C4-2B (cell line): ENCODE results near the gene SMTNL2.
A peak's percentile ranks its signal among the peaks of the same experiment; 100 is the strongest.

Source experiments
- H3K27ac ChIP-seq: fragments of 450-650 bp; 2 replicates; pipeline ENCODE4 v1.5.1; 2017
- ZFX ChIP-seq: fragments of 450-650 bp; IDR thresholded peaks from 2 replicates; pipeline ENCODE4 v1.6.1; 2017
- TF ChIP-seq, protein P1 (sequence below): fragments of 450-650 bp; conservative IDR thresholded peaks from 2 replicates; pipeline ENCODE4 v1.5.1; 2017; ENCODE audit warnings: mild to moderate bottlenecking

Gene SMTNL2

DNA sequence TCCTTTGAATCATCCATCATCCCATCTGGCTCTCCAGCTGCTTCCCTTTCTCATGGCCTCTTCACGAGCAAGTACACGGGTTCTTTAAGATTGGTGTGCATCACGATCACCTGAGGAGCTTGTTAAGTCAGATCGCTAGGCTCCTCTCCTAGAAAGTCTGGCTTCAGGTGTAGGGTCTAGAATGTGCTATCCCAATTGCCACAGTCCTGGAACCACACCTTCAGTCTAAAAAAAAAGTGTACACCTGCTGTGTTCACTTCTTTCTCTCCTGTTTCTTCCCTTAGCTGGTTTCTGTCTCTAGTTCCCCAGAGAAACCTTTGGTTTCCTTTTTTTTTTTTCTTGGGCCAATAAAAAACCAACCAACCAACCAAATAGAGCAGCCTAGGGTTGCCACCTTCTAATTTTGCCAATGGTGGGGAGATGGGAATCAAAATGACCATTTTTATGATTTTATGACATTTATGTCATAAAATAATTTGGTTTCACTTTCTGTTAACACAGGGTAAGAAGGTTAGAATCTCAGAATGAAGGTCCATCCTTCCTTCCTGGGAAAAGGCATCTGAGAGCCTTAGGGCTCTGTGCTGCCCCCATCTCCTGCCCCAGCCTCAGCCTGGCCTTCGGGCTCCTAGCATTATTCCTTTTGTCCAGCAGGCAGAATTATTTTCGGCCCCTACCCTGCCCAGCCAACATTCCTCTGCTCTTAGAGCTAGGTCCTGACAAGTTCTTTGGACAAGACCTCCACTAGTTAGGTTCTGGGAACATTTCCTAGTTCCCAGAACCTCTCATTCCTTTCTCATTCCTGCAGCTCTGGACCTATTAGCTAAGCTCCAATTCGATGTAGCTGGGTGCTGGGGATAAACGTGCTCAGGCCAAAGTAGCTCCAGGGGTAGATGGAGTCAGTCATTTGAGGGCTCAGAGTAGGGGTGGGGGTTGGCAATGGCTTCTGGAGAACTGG, 22.0 kb upstream of the SMTNL2 start:
- no peak for TF ChIP-seq ZFX
- TF ChIP-seq, protein P1, sequence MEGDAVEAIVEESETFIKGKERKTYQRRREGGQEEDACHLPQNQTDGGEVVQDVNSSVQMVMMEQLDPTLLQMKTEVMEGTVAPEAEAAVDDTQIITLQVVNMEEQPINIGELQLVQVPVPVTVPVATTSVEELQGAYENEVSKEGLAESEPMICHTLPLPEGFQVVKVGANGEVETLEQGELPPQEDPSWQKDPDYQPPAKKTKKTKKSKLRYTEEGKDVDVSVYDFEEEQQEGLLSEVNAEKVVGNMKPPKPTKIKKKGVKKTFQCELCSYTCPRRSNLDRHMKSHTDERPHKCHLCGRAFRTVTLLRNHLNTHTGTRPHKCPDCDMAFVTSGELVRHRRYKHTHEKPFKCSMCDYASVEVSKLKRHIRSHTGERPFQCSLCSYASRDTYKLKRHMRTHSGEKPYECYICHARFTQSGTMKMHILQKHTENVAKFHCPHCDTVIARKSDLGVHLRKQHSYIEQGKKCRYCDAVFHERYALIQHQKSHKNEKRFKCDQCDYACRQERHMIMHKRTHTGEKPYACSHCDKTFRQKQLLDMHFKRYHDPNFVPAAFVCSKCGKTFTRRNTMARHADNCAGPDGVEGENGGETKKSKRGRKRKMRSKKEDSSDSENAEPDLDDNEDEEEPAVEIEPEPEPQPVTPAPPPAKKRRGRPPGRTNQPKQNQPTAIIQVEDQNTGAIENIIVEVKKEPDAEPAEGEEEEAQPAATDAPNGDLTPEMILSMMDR: no peak
- no peak overlapping the region for H3K27ac ChIP-seq

DNA sequence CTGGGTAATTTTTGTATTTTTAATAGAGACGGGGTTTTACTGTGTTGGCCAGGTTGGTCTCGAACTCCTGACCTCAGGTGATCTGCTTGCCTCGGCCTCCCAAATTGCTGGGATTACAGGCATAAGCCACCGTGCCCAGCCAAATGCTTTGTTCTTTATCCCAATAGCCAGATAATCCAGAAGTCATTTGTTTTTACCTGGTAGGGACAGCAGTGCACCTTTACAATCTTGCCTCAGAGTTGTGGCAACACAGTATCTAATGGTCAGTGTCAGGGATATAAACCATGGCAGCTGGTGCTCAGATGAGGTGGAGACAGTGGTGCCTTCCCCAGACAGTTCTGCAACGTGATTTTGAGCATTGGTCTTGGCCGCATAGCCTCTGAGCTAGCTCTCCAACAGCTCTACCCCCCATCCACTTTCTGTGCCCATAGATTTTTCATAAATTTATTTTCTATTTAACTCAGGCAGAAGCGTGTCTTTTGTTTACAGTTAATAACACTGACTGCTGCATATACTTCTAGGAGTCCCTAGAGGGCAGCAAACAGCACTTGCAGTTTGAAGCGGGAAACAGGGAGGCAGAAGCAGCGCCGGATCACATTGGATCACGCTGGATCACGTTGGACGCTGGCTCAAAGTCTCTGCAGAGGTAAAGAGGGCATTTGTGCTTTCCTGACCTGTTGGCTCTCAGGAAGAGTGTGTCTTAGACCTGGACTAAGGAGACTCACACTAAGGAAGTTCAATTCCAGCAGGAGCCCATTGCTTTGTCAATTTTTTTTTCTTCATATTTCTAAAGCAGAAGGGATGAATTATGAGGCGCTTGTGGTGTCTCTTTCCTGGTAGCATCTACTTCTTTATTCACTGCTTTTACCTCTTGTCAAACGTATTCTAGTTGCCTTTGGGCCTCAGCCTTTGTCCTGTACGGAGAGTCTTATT, 18.9 kb upstream of the SMTNL2 start:
- H3K27ac ChIP-seq: peak overlapping the region; percentile 14
- TF ChIP-seq ZFX: no peak
- TF ChIP-seq, protein P1: peak; percentile 93

DNA sequence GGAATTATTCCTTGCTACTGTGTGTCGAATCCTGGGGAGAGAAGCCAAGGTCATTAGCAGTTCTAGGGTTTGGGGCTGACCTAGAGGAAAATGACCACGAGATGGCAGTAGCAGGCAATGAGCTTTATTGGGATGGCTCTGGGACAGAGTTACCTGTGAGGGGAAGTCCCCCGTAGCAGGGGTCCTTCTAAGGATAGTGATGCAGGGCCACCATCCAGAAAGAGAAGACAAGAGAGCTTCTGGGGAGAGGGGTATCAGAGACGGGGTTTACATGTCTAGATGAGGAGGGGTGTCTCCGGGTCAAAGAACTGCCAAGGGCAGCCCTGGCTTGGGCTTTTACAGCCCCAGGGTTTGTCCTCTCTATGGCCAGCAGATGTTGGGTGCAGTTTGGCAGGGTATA, 17.5 kb upstream of the SMTNL2 start:
- TF ChIP-seq, protein P1: peak; percentile 89
- no peak for TF ChIP-seq ZFX
- H3K27ac ChIP-seq: no peak overlapping the region

DNA sequence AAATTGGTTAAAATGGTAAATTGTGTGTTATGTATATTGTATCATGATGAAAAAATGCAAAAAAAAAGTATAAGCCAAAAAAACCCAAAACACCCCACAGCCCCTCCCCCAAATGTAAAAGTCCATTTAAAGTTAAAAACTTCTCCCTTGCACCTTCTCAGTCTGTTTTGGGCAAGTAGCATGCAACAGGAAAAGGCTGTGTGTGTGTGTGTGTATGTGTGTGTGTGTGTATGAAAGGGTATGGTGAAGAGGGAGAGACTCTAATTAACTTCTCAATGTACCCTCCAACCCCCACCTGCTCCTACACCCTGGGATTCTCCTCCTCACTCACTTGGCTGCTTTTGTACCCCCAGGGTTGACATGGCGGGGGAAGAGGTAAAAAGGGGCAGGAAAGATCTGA, 14.7 kb upstream of the SMTNL2 start:
- no peak for TF ChIP-seq ZFX
- TF ChIP-seq, protein P1: no peak
- H3K27ac ChIP-seq: no peak overlapping the region

DNA sequence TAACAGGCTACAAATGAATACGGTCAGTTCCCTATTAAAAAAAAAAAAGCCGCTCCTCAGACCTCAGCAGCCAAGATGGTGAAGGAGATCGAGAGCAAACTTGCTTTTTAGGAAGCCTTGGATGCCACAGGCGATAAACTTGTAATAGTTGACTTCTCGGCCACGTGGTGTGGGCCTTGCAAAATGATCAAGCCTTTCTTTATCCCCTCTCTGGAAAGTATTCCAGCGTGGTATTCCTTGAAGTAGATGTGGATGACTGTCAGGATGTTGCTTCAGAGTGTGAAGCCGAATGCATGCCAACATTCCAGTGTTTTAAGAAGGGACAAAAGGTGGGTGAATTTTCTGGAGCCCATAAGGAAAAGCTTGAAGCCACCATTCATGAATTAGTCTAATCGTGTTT, 12.2 kb upstream of the SMTNL2 start:
- no peak overlapping the region for H3K27ac ChIP-seq
- no peak for TF ChIP-seq ZFX
- TF ChIP-seq, protein P1: no peak

DNA sequence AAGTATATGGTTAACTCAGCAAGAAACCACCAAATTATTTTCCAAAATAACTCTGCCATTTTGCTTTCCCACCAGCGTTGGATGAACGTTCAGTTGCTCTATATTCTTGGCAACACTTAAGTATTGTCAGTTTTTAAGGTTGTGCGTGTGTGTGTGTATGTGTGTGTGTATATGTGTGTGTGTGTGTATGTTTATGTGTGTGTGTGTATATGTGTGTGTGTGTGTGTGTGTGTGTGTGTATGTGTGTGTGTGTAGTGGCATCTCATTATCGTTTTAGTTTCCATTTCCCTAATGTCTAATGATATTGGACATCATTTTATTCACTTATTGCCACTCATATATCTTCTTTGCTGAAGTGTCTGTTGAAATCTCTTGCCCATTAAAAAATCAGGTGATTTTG, 11.2 kb upstream of the SMTNL2 start:
- TF ChIP-seq, protein P1: no peak
- TF ChIP-seq ZFX: no peak

More for the DNA sequence above, 11.2 kb upstream of the SMTNL2 start:
- no peak overlapping the region for H3K27ac ChIP-seq
